HG02938 (cell line): ENCODE measurements around the gene TUT4.
A peak's percentile ranks its signal among the peaks of the same experiment; 100 is the strongest.

Source experiments
- ATAC-seq: cut with Tn5 transposase; IDR thresholded peaks from one replicate; pipeline ENCODE4 v1.9.1; 2021; ENCODE audit warnings: mild to moderate bottlenecking, moderate library complexity; ENCODE audit not compliant: unreplicated experiment

The TUT4 gene

GRCh38 chr1:52576074-52576473 is 23.2 kb upstream of the TUT4 start:
- ATAC-seq: no peak

DNA sequence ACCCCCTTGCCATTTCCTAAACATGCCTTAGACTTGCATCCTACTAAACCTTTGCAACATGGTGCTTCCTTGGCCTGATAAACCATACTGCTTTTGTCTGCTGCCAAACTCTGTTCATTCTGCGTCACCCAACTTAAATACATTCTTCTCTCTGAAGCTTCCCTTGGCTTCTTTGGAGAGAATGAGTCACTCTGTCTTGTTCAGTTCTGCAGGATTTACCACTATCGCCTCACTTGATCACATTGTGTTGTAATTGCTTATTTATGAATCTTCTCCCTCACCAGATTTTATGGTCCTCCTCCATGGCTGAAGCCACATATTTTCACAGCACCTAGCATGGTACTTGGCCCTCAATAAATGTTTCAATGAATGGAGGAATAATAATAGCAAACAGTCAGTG is 21.7 kb upstream of the TUT4 start:
- ATAC-seq: no peak

DNA sequence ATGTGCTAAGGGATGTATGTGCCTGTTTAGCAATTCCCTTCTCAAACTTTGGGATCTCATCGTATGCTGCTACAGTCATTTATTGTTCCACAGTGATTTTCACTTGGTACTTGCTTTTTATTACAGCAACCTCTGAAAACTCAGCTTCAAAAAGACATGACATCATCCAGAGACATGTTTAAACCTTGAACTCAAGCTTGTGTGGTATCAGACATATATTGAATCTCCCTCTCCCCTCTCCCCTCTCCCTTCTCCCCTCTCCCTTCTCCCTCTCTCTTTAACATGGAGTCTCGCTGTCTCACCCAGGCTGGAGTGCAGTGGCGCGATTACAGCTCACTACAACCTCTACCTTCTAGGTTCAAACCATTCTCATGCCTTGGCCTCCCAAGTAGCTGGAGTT is 19.5 kb upstream of the TUT4 start:
- ATAC-seq: no peak

- no peak for ATAC-seq
Observed at GRCh38 chr1:52571783-52572182, 18.9 kb upstream of the TUT4 start.

GRCh38 chr1:52569449-52570210 is 16.7 kb upstream of the TUT4 start:
- ATAC-seq: no peak

DNA sequence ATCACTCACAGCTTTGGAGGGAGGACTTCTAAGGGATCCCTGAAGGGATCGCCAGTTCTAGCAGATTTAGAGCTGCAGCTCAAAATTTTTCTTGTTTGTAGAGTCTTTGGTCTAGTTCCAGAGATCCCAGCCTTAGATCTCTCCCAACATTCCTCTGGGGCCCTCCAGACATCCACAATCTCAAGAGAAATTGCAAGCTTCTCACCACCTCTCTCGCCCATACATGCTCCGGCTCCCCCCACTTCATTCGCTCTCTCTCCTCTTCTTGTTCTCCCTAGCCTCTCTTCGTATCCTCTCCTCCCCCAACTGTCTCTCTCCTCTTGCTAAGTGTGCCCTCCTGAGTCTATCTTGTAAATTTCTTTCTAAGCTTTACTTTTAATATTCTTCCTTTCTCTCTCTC is 15.1 kb upstream of the TUT4 start:
- no peak for ATAC-seq

DNA sequence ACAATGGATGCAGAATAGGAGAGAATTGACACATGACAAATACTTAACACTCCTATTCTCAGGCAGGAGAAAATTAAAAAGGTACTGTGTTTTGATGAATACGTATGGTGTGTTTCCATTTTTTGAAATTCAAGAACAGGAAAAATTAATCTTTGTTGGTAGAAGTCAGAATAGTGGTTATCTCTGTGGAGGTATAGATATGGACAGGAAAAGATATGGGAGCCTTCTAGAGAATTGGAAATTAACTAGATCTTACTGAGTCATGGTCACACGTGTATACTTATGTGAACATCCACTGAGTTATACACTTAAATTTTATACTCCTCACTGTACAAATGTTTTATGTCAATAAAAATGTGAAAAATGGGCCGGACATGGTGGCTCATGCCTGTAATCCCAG is 9.9 kb upstream of the TUT4 start:
- no peak for ATAC-seq

DNA sequence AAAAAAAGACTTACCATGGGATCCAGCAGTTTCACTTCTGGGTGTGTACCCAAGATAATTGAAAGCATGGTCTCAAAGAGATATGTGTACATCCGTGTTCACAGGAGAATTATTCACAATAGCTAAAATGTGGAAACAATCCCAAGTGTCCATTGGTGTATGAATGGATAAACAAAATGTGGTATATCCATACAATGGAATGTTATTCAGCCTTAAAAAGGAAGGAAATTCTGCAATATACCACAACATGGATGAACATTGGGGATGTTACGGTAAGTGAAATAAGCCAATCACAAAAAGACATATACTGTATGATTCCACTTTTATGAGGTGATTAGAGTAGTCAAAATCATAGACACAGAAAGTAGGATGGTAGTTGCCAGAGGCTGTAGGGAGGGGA is 7.0 kb upstream of the TUT4 start:
- no peak for ATAC-seq

- ATAC-seq: no peak
Observed at GRCh38 chr1:52558941-52559340, 6.0 kb upstream of the TUT4 start.

GRCh38 chr1:52556641-52557360 is 3.9 kb upstream of the TUT4 start:
- ATAC-seq: no peak

GRCh38 chr1:52554756-52555155 is 1.9 kb upstream of the TUT4 start:
- ATAC-seq: no peak

- no peak for ATAC-seq
Observed at GRCh38 chr1:52554267-52554640, 1.4 kb upstream of the TUT4 start.

DNA sequence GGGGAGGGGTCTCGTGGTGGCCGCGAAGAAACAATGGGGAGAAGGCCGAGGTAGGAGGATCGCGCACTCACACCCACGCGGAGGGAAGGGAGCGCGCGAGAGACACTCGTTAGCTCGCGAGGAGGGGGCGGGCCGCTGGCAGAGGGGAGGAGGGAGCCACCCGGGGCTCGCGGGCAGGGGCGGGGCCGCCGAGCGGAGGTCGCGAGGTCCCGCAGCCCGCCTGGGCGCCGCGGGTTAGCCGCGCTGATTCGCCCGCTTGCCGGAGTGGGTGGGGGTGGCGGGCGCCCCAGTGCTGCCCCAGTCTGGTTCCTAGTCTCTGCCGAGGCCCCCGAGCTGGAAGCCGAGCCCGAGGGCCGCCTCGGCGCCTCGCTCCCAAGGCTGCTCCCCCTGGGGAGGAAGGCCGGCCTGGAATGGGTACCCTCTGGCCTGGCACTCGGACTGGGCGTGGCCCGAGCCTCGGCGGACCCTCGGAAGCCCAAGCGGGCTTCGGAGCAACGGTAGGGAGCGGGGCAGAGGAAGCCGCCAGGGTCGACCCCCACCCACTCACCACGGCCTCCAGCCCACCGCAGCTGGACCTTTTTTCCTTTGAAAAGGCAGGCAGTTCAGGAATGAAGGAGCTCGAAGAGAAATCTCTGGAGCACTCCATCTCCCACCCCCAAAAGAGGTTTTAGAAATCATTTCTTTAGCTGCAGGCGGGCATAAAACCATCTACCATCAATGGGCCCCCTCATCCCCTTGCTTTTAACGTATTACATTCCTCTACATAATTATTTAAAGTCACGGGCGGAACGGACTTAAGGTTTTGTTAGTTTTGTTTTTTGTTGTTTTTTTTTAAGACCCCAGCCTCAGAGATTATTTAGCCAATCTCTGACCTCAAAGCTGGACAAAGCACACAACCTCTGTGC is 722 bp upstream of the TUT4 start:
- peak; percentile 42 for ATAC-seq

DNA sequence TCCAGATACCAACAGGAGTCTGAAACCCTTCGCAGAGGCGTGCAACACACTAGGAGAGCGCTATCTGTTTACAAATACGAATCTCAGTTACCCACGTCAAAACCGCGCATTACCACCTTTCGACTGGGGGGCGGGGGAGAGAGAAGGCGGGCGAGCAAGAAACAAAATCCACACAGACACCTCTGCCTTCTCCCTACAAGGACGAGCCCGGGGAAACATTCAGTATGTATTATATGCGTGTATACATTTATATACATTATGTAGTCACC is 722 bp downstream of the TUT4 start:
- ATAC-seq: peak; percentile 30

DNA sequence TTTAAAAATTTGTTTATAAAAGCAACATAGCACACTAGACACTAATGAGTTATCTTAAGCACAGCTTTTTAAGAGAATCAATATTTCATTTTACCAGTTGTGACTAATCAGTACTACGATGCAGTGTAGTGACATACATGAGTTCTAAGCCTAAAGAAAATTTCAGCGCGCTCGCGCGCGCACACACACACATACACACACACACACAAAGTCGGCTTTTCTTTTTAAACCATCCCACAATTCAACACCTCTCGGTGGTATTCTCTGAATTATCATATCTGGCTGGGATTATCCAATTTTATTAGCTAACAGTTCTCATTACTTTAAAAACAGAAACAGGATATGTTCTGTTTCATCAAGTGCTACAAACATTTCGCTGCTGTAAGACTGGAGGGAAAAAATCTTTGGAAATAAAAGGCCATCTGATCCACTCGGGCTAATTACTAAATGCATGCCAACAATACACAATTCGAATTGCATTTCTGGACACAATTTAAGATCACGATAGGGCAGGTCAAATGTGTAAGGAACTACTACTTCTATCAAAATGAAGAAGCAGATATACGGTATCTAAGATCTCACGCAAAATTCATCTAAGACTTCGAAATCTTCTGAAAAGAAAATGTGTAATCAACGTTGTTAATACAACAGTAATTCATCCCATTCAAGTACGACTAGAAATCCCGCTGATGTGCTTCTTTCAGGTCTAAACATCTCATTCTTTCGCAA is 1.2 kb downstream of the TUT4 start:
- no peak for ATAC-seq

DNA sequence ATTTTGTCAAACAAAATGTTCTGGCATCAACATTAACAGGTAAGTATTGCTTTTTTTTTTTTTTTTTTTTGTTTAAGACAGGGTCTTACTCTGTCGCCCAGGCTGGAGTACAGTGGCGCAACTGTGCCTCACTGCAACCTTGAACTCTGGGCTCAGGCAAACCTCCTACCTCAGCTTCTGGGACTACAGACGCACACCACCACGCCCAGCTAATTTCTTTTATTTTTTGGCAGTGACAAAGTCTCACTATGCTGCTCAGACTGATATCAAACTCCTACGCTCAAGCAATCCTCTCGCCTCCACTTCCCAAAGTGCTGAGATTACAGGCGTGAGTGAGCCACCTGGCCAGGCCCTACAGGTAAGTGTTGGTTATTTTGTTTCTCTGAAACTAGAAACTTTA is 2.4 kb downstream of the TUT4 start:
- ATAC-seq: no peak

GRCh38 chr1:52549267-52549666 is 3.6 kb downstream of the TUT4 start:
- ATAC-seq: no peak

DNA sequence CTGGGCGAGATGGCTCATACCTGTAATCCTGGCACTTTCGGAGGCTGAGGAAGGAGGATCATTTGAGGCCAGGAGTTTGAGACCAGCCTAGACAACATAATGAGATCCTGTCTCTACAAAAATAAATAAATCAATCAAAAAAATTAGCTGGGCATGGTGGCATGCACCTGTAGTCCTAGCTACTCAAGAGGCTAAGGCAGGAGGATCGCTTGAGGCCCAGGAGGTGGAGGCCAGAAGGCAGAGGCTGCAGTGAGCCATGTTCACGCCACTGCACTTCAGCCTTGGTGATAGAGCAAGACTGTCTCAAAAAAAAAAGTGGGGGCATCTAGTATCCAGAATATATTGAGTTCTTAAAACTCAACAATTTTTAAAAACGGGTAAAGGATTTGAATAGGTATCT is 6.0 kb downstream of the TUT4 start:
- ATAC-seq: no peak

- no peak for ATAC-seq
Observed at GRCh38 chr1:52544665-52545525, 8.0 kb downstream of the TUT4 start.

DNA sequence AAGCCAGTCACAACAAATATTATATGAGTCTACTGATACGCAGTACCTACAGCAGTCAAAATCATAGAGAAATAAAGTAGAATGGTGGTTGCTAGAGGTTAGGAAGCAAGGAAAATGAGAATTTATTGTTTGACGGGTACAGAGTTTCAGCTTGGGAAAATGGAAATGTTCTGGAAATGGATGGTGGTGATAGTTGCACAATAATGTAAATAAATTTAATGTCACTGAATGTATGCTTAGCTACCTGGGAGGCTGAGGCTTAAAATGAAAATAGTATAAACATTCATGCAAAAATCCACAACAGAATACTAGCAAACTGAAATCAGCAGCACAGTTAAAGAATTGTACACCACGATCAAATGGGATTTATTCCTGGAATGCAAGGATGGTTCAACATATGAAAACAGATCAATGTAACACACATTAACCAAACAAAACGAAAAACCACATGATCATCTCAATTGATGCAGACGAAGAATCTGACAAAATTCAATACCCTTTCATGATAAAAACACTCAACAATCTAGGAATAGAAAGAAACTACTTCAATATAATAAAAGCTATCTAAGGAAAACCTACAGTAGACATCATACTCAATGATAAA is 10.7 kb downstream of the TUT4 start:
- no peak for ATAC-seq
